Raji (cell line): ENCODE results near the gene STAT4.
A peak's percentile ranks its signal among the peaks of the same experiment; 100 is the strongest.

ENCODE experiments used
- POLR2A ChIP-seq: IDR thresholded peaks from 2 replicates; pipeline ENCODE4 v1.6.1; 2011; ENCODE audit warnings: low read depth, low read length, control low read depth; ENCODE audit not compliant: insufficient read depth

Gene STAT4

DNA sequence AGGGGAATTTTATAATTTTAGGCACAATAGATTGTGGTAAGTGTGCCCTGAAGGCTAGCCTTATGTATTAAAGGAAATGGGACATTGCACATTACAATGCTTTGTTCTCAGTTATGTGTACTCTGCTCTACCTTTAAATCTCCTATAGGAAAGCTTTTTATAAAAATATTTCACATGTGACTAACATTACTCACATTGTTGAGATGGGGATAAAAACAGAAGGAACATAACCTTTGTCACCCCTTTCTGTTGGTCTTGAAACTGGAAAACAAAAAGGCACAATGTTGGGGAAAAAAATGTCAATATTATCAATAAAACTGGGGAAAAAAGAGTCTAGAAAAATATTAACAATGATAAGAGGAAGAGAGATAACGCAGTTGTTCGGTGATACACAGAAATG lies 119.5 kb downstream of the STAT4 start:
- no peak for TF ChIP-seq POLR2A

DNA sequence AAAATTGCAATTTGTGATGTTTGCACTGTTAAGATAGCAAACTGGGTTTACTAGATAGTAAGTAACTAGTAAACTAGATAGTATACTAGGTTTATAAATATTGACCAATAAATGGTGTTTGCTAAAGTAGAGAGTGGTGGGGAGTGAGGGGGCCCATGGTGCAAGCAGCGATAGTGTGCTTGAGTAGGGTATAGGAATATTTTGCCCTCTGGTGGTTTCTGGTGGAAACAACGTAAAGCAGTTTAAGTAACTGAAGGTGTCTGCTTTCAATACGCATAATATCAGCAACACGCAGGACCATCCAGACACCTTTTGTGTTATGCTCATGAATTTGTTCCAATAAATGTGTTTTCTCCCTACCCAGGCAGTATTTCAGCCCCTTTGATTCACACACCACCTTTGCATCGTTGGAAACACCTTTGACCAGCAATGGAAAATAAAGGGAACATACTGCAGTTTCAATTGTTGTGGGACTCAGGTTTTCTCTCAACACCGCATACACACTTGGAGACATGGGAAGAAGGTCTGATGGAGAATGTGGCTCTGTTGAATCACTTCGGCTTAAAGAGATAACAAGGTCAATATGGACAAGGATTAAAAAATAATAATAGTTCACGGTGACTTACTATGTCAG lies 120.2 kb downstream of the STAT4 start:
- no peak for TF ChIP-seq POLR2A

GRCh38 chr2:191029280-191029950 lies 121.4 kb downstream of the STAT4 start:
- no peak for TF ChIP-seq POLR2A

GRCh38 chr2:191026377-191026776 lies 124.4 kb downstream of the STAT4 start:
- no peak for TF ChIP-seq POLR2A

DNA sequence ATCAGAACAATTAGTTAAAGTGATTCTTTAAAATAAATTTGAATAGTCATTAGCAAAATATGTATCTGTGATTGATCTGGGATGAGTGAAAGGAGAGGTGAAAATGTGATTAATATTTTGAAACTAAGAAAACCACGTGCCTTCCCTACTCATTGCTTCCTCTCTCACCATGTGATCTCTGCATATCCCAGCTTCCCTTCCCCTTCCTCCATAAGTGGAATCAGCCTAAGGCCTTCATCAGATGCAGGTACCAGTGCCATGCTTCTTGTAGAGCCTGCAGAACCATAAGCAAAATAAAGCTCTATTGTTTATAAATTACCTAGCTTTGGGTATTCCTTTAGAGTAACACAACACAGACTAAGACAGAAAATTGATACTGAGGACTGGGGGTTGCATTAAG lies 125.7 kb downstream of the STAT4 start:
- no peak for TF ChIP-seq POLR2A

- TF ChIP-seq POLR2A = no peak
These were observed 127.5 kb downstream of the STAT4 start for GRCh38 chr2:191023235-191023679.

GRCh38 chr2:191020742-191021381 lies 129.9 kb downstream of the STAT4 start:
- TF ChIP-seq POLR2A = no peak

GRCh38 chr2:191020221-191020741 lies 130.5 kb downstream of the STAT4 start:
- peak; percentile 70 for TF ChIP-seq POLR2A

- no peak for TF ChIP-seq POLR2A
These were observed 131.4 kb downstream of the STAT4 start for GRCh38 chr2:191019376-191019775.

DNA sequence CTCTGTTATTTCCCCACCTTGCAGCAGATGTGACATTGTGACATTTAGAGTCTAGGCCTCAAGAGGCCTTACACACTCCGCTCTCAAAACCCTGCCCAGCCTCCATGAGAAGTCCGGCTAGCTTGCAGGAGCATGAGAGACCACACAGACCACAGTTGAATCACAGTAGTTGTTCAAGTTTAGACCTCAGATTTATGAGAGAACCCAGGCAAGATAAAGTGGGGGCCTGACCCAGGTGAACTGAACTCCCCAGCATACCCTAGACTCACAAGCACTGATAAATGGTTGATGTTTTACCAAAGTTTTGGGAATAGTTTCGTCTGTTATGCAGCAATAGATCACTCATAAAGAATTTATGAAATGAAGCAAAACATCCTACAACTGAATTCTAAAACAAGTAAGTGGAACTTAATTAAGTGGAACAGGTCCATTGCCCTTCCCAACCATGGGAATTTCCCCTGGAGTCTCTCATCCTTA lies 132.1 kb downstream of the STAT4 start:
- no peak for TF ChIP-seq POLR2A

GRCh38 chr2:191018048-191018447 lies 132.7 kb downstream of the STAT4 start:
- no peak for TF ChIP-seq POLR2A

DNA sequence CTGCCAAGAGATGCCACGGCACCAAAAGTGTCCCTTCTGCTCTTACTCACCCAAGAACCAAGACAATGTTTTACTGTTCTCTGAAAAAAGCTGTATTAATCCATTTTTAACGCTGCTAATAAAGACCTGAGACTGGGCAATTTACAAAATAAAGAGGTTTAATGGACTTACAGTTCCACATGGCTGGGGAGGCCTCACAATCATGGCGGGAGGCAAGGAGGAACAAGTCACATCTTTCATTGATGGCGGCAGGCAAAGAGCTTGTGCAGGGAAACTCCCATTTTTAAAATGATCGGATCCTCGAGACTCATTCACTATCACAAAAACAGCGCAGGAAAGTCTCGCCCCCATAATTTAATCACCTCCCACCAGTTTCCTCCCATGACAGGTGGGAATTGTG lies 135.0 kb downstream of the STAT4 start:
- TF ChIP-seq POLR2A = no peak

DNA sequence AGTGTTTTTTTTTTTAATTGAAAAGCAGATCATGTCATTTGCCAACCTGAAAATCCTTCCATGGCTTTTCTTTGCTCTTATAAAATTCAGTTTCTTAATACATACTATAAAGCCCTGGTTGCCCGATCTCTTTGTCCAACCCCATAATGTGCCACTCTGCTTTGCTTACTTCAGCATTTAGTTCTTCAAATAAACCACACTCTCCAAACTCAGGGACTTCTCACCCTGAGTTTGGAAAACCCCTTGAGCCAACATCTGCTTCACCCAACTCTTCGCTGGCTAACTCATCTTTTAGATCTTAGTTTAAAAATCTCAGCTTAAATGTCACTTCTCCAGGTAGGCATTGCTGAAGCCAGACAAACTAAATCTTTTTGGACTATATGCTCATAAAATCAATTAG lies 135.6 kb downstream of the STAT4 start:
- TF ChIP-seq POLR2A = no peak

GRCh38 chr2:191014653-191015020 lies 136.2 kb downstream of the STAT4 start:
- no peak for TF ChIP-seq POLR2A

DNA sequence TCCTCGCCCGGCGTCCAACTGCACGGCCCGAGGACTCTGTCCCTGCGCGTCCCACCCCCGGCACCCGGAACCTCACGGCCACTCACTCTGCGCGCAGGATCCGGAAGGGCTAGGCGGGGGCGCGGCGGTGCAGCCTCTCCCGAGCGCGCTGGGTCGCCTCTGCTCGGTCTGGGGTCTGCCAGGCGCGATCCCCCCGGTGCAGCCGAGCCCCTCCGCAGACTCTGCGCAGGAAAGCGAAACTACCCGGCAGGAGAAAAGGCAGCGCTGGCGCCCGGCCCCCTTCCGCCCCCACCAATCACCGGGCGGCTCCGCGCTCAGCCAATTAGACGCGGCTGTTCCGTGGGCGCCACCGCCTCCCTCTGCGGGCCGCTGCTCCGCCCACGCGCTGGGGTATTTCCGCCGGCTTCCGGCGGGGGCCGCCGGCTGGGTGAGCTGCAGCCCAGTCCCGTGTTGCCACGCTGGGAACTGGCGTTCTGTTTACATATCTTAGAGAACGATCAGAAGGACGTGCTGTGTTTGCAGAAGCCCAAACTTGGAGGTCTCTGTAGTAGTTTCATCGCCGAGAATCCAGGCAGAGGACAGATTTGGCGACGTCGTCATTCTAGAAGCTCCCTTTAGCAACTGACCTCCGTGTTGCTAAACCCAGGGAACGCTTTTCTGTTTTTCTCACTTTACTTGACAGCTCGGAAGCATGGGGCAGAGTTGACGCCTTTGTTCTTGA lies 136.7 kb downstream of the STAT4 start, which contains the start of gene STAT1:
Gene STAT1, minus strand, starts transcription at position 240 of the 721 bp plus-strand sequence. CDS start 4,168 bp downstream, outside the sequence.
- TF ChIP-seq POLR2A = peak; percentile 41; the same call in 1 of the 2 replicates
